HT-29 (cell line): ENCODE results near the gene TNC. TPM values are rescaled to one million over a fixed set of nuclear protein-coding genes. Genes with fewer than 3 reads are reported as not detected.

Experiments used
- DNase-seq: peaks from one replicate; pipeline ENCODE4 v3.0.0-alpha.2; 2015; ENCODE audit warnings: low spot score
- total RNA-seq: library from RNA; depleted of rRNA; stranded (reverse); fragments of >200 nt; shearing (Covaris generic); gene quantifications from 2 replicates; pipeline ENCODE4 v1.2.3, GENCODE V29; 2014

The TNC gene
- total RNA-seq, 1 experiment from 2014 or later, result 0.46 TPM

DNA sequence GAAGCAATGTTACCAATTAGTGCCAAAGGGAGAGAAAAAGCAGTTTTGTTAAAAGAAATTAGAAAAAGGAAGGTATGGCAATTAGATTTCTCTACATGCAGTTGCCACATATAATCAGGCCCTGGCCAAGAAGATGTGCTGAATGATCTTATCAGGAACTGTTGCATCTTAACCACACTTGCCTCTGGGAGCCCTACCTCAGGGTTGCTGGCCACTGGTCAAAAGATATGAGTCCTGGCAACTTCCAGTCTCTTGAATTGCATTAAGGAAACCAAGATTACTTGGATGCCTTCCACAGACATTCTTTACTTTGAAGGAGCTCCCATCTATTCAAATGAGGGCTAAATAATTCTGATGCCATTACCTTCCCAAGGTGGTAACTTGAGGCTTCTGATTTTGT lies 60.4 kb downstream of the TNC start:
- DNase-seq, result no peak

DNA sequence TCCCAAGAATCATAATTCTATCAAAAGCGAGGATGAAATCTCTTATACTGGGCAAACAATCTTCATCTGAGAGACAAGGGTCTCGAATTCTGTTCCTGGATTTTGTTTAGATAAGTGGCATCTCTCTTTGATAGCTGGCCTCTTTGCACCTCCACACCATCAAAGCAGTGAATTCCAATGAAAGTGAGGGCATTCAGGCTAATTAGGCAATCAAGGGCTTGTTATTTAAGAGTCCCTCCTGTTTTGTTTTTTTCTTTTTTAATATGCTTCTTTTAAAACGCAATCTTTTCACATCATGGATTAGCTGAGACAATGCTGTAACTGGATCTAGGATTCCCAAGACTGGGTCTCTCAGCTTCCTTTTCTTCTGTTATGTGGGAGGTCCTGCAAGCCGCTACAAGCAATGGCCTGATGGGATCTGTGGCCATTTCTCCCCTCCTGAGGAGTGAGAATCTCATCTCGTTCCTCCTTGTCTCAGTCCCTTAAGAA lies 67.9 kb downstream of the TNC start:
- no peak for DNase-seq

DNA sequence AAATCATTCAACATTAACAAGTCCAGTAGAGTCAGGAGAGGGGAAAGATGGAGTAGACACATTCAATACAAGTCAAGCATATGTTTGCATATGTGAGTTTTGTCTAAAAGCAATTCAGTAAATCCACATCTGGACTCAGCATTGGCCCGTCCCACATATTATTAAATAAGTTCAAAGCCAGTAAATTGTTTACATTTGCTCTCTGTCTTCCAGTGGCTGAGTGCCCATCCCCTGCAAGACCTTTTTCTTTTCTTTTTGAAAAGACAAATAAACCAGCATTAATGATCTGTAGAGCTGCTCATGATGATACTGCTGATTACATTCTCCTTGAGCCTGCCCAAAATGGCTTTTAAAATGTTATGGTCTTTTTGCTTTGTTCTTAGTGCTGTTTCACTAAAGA lies 71.1 kb downstream of the TNC start:
- DNase-seq, result no peak

DNA sequence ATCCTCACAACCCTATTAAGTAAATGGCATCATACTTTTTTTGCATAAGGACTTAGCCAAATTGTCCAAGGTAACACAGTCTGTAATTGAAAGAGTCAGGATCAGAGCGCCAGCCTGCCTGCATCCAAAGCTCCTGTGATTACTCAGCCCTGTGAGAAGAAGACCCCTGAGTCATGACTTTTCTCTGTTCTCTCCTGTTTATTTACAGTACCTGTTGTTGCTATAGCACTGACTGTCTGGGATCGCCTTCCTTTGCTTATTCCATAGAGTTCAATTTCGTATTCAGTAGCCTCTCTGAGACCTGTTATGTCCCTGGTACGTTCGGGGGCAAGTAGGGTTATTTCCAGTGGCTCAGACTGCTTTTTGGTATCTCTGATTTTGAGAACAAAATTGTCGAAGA lies 71.8 kb downstream of the TNC start:
- DNase-seq, result no peak

DNA sequence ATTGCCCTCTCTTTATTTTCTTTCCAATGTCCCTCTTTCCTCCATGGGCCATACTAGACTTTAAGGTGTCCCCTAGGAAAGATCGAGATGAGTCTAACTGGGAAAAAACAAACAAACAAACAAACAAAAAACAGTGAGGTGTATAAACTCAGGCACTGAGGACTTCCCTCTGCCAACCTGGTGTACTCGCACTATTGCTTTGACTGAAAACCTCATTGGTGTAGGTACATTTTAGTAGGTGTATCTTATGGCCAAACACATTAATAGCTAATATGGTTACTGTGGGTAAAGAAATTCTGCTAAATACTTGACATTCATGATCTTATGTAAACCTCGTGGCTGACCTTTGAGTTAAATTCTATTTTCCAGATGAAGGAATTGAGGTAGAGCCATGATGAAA lies 74.3 kb downstream of the TNC start:
- DNase-seq, result no peak

DNA sequence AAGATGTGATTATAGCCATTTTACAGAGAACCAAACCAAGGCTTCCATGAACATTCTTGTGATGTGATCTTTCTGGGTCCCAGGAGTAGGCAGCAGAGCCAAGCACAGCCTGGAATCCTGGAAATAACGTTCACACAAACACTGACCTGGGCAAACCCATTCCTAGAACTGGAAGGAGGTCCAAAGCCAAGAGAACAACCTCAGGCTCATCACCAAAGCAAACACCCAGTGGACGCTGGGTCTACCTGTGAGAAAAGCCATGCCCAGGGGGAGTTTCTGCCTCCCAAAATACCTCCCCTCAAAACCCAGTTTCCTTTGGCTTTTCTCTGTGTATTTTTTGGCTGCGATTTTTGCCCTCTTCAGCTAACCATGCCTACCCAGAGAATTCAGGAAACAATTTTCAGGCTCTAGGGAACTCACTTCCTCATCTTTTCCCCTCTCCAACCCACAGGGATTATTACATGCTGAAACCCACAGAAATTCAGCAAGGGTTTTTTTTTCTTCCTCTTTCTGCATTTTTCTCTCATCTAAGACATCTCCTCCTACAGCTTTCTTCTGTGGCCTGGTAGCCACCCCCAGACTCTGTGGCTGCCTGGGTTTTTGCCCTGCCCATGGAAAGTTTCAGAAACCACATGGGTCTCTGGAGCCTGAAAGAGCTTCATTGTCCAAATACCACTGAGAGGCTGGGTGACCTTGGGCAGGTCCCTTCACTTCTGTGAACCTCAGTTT lies 75.0 kb downstream of the TNC start:
- no peak for DNase-seq

DNA sequence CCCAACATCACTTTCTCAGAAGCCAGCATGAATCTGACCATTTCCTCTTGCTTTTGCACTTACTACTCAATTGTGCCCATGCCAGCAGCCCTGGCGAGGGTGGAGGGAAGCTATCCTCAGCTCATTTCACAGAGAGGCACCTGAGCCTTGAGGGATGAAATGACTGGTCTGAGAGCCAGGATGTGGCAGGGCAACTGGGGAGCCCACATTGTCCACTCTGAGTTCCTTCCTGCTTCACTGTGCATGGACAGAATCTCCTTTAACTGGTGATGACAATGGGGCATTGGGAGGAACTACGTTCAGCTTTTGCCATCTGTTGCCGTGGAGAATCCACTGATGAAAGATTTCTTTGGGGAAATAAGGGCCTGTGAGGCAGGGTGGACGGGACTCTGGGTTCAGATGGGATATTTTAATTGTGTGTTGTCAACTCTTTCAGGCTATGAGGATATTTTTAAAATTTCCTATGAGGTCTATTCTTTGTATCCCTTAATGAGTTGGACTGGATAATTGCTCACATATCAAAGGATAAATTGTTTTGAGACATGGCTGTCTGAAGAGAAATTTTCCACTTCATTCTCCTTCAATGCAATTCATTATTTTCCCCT lies 78.3 kb downstream of the TNC start:
- DNase-seq, result no peak

DNA sequence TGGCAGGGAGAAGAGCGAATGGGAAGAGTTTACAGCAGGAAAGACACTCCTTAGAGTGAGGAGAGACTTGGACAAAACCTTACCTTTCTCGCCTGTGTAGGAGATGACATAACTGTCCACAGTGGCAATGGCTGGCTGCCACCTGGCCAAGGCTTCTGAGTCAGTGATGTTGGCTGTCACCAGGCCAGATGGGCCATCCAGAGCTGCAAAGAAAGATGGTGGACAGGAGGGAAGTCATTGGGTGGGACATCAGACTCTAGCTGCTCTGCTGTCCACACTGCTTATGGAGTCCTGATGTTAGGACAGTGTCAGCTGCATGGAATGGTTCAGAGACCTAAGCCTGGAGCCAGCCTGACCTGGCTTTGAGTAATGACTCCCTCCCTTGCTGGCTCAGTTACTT lies 79.8 kb downstream of the TNC start:
- DNase-seq, result no peak

DNA sequence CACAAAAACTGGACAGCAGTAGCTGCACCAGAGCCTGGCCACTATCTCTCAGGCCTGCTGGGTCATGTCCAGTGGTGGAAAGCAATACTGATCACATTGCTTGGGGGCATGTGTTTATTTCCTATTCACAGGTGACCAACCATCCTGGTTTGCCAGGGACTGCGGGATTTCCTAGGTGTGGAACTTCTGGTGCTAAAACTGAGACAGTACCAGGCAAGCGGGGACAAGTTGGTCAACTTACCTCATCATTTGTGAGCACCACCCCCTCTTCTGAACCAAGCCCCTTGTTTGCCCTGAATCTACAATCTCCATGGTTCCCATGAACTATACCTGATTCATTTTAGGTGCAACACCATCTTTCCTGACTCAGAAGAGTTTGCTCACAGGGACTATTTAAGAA lies 81.3 kb downstream of the TNC start:
- no peak for DNase-seq

DNA sequence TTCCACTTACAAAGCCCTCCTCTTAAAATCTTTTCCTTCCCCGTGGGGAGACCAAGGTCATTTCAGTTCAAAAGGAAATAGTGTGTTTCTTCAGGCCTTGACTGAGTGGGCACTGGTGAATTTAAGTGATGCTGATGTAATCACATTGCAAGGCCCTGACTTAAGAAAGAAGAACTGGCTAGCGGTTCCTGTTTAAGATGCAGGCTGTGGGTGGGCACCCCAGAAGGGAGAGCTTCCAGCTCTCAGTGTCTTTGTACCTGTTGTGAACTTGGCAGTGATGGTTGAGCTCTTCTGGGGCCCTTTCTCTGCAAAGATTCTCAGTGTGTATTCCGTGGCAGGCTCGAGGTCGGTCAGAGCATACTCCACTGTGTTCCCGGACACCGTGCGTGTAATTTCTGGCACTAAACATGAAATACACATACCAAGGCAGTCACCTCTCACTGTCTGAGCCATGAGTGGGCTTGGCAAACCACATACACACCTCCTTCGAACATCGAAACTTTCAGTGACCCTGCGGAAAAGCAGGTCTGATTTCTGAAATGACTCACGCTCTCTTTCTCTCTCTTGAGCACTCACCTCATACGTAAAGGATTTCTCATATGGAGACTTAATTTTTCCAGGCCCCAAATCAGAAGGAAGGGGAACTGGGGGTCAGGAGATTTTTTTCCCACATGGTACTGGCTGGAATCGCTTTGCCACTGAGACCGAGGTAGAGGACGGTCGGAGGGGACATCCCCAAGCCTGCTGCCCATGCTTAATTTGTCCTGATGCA lies 81.9 kb downstream of the TNC start:
- DNase-seq, result no peak

DNA sequence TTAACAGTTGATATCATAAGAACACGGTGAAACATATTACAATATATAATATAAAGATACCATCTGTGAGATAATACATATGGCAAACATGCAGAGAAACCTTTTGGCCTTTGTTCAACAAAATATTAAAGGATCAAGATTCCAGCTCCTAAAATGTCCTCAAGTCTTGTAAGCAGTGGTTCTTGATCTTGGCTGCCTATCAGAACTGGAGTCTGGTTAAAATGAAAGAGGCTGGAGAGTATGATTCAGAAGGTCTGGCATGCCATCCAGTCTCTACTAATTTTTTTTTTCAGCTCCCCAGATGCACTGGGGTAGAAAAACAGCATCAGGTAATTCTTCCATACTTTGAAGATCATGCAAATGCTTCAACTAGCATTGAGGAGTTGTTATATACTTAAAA lies 83.2 kb downstream of the TNC start:
- DNase-seq, result no peak

DNA sequence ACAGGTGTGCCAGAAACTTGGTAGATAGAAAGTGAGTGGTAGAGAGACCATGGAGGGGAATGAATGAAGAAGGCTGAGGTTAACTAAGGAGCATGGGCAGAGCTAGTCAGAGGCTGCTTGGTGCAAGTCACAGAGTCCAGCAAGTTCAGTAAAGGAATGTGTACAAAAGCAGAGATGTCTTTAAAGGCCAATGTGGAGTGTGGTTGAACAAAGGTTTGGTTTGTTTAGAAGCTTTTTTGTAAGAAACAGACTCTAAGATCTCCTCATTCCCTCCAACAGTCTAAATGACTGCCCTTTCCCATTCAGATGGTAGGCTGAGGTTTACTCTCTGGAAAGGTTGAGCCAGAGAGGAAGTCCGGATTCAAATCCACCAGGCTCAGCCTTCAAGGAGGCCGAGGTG lies 84.2 kb downstream of the TNC start:
- DNase-seq, result no peak

DNA sequence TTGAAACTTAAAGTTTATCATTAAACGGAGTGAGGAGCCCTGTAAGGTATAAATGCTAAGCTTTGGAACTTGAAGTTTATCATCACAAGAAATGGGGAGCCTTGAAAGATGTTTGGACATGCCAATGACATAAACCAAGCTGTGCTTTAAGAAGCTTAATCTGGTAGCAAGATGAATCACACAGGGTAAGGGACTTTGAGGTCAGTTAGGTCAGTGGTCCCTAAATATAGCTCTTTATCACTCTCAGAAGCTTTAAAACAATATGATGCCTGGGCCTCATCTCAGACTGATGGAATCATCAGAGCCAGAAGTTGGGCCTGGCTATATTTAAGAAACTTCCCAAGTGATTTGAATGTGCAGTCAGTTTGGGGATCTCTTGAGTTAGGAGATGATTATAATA lies 85.7 kb downstream of the TNC start:
- DNase-seq, result no peak

DNA sequence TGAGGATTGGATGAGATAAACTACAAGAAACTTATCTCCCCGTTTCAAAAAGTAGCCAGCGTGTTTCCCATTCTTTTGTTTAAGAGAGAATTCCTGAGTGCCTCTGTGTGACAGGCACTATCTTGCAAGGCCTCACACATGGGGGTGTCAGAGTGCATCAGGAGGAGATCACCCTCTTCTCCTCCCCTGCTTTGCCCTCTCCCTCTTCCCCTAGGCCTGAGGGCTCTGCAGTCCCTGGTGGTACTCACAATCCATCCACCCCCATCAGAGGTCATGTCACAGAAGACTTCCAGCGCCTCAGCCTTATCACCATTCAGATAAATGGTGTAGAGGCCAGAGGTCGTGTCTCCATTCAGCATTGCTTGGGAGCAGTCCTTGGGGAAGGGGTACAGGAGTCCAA lies 88.0 kb downstream of the TNC start:
- DNase-seq, result no peak

DNA sequence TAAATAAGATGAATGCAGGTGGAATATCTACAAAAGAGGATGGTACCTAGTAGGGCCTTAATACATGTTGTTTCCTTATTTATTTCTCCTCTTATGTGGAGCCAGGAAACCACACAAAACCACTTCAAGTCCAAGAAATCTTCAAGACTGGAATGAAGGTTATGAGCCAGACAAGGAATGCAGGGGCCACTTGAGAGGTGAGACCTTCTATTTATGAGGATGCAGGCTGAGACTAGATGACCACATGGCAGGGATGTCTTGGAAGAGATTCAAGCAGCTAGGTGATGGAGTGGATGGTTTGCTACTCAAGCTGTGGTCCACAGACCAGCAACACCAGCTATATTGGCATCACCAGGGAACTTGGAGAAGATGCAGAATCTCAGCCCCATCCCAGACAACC lies 92.2 kb downstream of the TNC start:
- DNase-seq, result no peak

DNA sequence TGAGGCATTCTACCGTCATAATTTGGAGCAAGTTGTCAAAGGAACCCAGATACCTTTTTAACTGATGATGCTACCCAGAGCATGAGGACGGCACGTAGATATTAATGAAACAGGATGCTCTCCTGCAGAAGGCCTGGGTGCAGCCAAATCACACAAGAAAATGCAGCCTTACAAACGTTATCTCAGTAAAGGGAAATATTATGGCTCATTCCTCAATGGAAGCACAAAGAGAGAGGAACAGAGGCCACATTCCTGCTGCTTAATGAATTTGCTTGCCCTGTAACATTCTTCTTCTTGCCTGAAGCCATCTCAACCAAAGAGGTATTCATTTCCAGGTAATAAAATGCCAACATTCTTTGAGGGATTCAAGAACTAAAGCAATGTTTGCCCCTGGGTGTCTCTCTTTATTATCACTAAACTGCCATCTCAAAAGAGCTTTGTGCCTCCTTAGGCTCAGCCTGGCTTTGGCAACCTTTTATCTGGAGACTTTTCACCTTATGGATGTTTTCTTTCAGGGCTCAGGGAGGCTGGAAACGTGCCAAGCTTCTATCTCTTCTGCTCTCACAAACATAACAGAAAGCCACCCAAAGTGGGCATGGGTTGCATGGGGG lies 92.9 kb downstream of the TNC start:
- DNase-seq, result no peak

DNA sequence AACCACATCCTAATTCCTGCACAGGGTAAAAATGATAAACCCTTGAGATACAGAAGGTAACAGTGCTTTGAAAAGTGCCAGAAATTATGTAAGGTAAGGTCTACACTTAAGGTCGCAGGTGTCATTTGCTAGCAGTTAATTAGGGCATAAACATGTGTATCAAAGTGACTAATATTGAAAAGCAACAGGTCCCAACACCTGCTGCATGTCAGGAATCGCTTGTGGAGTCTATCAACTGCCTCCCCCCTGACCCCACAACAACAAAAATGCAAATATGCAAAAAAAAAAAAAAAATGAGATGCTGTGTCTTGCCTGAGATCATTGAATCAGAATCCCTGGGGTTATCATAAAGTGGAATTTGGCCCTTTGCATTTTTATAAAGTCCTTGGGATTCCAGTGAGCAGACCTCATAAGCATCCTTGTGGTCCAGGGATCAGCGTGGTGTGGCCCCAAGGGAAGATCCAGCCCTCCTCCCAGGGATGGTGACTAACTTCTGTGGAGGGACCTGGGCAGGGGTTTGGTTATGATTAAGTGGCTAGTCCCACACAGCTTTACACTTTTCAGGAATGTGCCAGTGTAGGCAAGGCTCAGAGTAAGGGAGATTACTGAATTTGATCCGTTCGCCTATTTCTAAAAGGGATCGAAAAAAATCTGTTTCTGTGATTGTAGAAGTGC lies 95.1 kb downstream of the TNC start:
- DNase-seq, result no peak

DNA sequence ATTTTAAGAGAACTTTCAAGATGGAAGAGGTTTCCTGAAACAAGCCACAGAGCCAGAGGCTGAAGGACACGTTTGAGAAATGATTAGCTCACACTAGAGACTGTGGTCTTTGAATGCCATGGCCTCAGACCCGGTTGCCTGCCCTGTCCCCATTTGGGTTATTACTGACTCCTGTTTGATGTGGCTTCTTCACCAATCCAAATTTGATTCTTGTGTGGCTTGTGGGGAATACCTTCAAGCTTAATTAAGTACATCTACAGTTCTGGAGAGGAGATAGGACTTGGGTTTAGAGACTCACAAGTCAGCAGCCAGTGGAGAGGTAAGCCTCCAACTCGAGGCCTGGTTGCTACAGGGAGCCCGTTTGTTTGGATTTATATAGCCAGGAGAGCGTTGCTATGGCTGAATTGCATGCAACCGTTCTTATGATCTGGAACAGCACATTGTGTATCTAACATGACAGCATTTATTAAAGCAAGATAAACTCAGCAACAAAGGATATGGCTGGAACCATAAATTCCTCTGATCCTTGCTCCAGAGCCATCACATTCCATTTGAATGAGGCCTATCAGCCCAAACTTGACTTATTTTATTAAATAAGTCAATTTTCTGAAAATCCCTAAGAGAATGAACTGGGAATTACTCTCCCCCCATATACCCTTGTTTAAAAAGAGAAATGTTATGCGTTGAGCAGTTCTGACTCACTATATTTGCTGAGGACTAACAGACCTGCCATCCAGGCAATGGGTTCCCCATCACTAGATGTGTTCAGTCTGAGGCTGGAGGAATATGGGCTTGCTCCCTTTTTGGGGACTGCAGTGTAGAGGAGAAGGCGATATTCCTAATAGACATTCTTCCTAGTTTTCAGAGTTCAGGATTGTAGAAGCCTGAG lies 99.2 kb downstream of the TNC start:
- no peak for DNase-seq

DNA sequence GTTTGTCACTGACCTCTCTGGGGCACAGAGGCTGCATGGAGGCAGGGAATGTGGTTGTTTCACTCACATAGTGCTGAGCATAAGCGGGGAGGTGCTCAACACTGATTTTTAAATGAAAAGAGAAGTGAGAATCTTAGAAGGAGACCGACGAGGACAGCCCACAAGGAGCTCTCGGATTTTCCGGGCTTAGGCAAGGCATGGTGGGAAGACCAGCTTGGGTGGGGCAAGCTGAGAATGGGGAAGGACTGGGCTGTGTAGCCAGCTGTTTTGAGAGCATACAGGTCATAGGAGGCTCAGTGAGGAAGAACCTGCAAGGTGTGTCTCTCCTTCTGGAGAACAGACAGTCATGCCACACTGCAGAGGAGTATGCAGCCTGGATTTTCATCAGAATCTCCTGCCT lies 101.6 kb downstream of the TNC start:
- no peak for DNase-seq

DNA sequence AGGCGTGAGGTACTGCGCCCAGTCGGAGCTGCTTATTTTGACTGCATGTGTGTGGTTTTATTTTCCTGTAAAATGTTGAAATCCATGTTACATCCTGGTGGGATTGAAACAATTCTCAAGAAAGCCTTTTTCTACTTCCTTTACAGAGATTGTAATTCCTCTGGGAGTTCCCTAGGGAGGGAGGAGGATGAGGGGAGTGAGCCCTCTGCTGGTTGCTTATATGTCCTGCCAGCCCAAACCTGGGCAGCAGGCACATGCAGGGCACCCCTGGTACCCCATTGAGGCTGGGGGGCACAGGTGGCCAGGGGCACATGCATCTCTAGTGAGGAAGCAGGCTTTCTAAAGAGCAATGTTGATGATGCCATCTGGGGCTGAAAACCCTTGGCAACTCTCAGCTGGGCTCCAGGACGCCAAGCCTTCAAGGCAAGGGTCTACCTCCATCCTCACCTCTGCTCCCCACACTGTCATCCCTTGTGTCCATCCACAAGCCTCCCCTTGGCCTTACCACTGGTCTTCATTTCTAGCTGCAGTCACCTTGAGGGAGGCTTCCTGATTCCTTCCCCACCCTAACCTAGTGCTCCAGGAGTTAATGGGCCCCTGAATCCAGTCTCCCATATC lies 102.8 kb downstream of the TNC start:
- DNase-seq, result peak; percentile 63
